Mesenchymal stem cell (in vitro differentiated cells and primary cell): ENCODE results near the gene FUT3.

ENCODE experiments used
- DNase-seq: peaks from one replicate; pipeline ENCODE4 v3.0.0-alpha.2; 2013
- H2AFZ ChIP-seq: one replicate; pipeline ENCODE4 v1.6.1; 2013; ENCODE audit warnings: low read depth, mild to moderate bottlenecking, control low read depth, inconsistent platforms, low read length, moderate library complexity
- H2AK5ac ChIP-seq: 2 replicates; pipeline ENCODE4 v1.6.1; 2013; ENCODE audit warnings: low read length, moderate library complexity, mild to moderate bottlenecking, inconsistent platforms; ENCODE audit not compliant: severe bottlenecking
- H2BK120ac ChIP-seq: one replicate; pipeline ENCODE4 v1.6.1; 2013; ENCODE audit warnings: low read depth, mild to moderate bottlenecking, inconsistent platforms, low read length, moderate library complexity
- H2BK12ac ChIP-seq, 2 experiments: one replicate each; pipeline ENCODE4 v1.6.1; 2013; ENCODE audit warnings: inconsistent platforms in 2 of 2, low read length in 2 of 2, mild to moderate bottlenecking in 2 of 2, moderate library complexity in 2 of 2, control low read depth in 1 of 2
- H2BK15ac ChIP-seq: one replicate; pipeline ENCODE4 v1.6.1; 2013; ENCODE audit warnings: mild to moderate bottlenecking, low read depth, inconsistent platforms; ENCODE audit not compliant: poor library complexity, severe bottlenecking
- H2BK5ac ChIP-seq: 2 replicates; pipeline ENCODE4 v1.6.1; 2013; ENCODE audit warnings: low read depth, mild to moderate bottlenecking, low read length, control low read depth, inconsistent platforms; ENCODE audit not compliant: poor library complexity, severe bottlenecking
- H3K14ac ChIP-seq, 2 experiments: one replicate each; pipeline ENCODE4 v1.6.1; 2013; ENCODE audit warnings: inconsistent platforms in 2 of 2, low read length in 2 of 2, control low read depth in 1 of 2, mild to moderate bottlenecking in 1 of 2, moderate library complexity in 1 of 2
- H3K18ac ChIP-seq, 2 experiments: one replicate each; pipeline ENCODE4 v1.6.1; 2013; ENCODE audit warnings: inconsistent platforms in 2 of 2, low read length in 2 of 2, control low read depth in 1 of 2, low read depth in 1 of 2, mild to moderate bottlenecking in 1 of 2
- H3K23ac ChIP-seq, 2 experiments: one replicate each; pipeline ENCODE4 v1.6.1; 2013; ENCODE audit warnings: inconsistent platforms in 2 of 2, low read length in 2 of 2, mild to moderate bottlenecking in 2 of 2, moderate library complexity in 2 of 2, control low read depth in 1 of 2
- H3K27ac ChIP-seq: 2 replicates; pipeline ENCODE4 v1.5.1; 2013; ENCODE audit warnings: mild to moderate bottlenecking, moderate library complexity, low read length, control low read depth, inconsistent platforms; ENCODE audit not compliant: poor library complexity, severe bottlenecking
- H3K27me3 ChIP-seq, 2 experiments: 2 replicates each; pipeline versions ENCODE4 v1.6.1 to v1.7.0; 2013; ENCODE audit warnings: low read length in 2 of 2, mild to moderate bottlenecking in 2 of 2, moderate library complexity in 2 of 2, control low read depth in 1 of 2, inconsistent platforms in 1 of 2; ENCODE audit not compliant: control insufficient read depth in 1 of 2, insufficient read depth in 1 of 2
- H3K36me3 ChIP-seq, 2 experiments: 2 replicates each; pipeline versions ENCODE4 v1.6.1 to v1.7.0; 2013; ENCODE audit warnings: low read length in 2 of 2, control low read depth in 1 of 2, inconsistent platforms in 1 of 2, low read depth in 1 of 2, mild to moderate bottlenecking in 1 of 2; ENCODE audit not compliant: insufficient read depth in 2 of 2, control insufficient read depth in 1 of 2
- H3K4ac ChIP-seq, 2 experiments: one replicate each; pipeline ENCODE4 v1.6.1; 2013; ENCODE audit warnings: inconsistent platforms in 2 of 2, low read length in 2 of 2, mild to moderate bottlenecking in 2 of 2, moderate library complexity in 2 of 2, control low read depth in 1 of 2, low read depth in 1 of 2
- H3K4me1 ChIP-seq: 2 replicates; pipeline ENCODE4 v1.6.1; 2013; ENCODE audit warnings: low read depth, low read length, control low read depth; ENCODE audit not compliant: control insufficient read depth, insufficient read depth
- H3K4me2 ChIP-seq: 2 replicates; pipeline ENCODE4 v1.6.1; 2013; ENCODE audit warnings: low read length, mild to moderate bottlenecking, inconsistent platforms; ENCODE audit not compliant: poor library complexity, severe bottlenecking
- H3K4me3 ChIP-seq, 2 experiments: 2 replicates each; pipeline versions ENCODE4 v1.5.1 to v1.7.0; 2013; ENCODE audit warnings: low read length in 2 of 2, mild to moderate bottlenecking in 2 of 2, control low read depth in 1 of 2, low read depth in 1 of 2; ENCODE audit not compliant: insufficient read depth in 1 of 2
- H3K79me1 ChIP-seq: replicated peaks from 2 replicates; pipeline ENCODE4 v1.6.1; 2013; ENCODE audit warnings: mild to moderate bottlenecking, control low read depth, low read length, inconsistent platforms; ENCODE audit not compliant: poor library complexity, severe bottlenecking
- H3K9ac ChIP-seq: 2 replicates; pipeline ENCODE4 v1.7.0; 2013; ENCODE audit warnings: mild to moderate bottlenecking, low read length, moderate library complexity
- H3K9me3 ChIP-seq: 2 replicates; pipeline ENCODE4 v1.7.0; 2013; ENCODE audit warnings: mild to moderate bottlenecking, low read length; ENCODE audit not compliant: control insufficient read depth
- H4K8ac ChIP-seq: one replicate; pipeline ENCODE4 v1.6.1; 2013; ENCODE audit warnings: inconsistent platforms, mild to moderate bottlenecking, low read length, moderate library complexity
- H4K91ac ChIP-seq: one replicate; pipeline ENCODE4 v1.6.1; 2013; ENCODE audit warnings: mild to moderate bottlenecking, low read length, inconsistent platforms
- WGBS: methylation state at CpG from one replicate; pipeline ENCODE4 v1.1.7; 2013; ENCODE audit warnings: mixed read lengths; 5-methylcytosine and 5-hydroxymethylcytosine counted together

The FUT3 gene

GRCh38 chr19:5832527-5833216, 18.6 kb downstream of the FUT3 start:
- H3K4me3 ChIP-seq, result no peak overlapping the region
- no peak overlapping the region for H3K23ac ChIP-seq
- no peak overlapping the region for H2AK5ac ChIP-seq
- no peaks in the 10 kb centered on the region for H3K36me3 ChIP-seq
- H3K14ac ChIP-seq, result no peak overlapping the region
- H2BK15ac ChIP-seq, result no peak overlapping the region
- H3K9me3 ChIP-seq, result no peaks in the 10 kb centered on the region
- H4K8ac ChIP-seq, result no peak overlapping the region
- no peak overlapping the region for H2BK5ac ChIP-seq
- H2BK120ac ChIP-seq, result no peak overlapping the region
- peaks cover 17% of the 10 kb centered on the region for H3K4me1 ChIP-seq
- no peak overlapping the region for H3K4ac ChIP-seq
- H3K27me3 ChIP-seq, result peaks cover 0 to 42% of the 10 kb centered on the region in 2 experiments
- H2AFZ ChIP-seq, result no peak overlapping the region
- no peak overlapping the region for H3K4me2 ChIP-seq
- H4K91ac ChIP-seq, result no peak overlapping the region
- H2BK12ac ChIP-seq, result no peak overlapping the region
- DNase-seq, result no peak
- H3K18ac ChIP-seq, result no peak overlapping the region
- 94% methylated on average over 6 of the region's 6 CpGs for WGBS
- H3K79me1 ChIP-seq, result no peaks in the 10 kb centered on the region
- no peak overlapping the region for H3K27ac ChIP-seq
- no peak overlapping the region for H3K9ac ChIP-seq

GRCh38 chr19:5832061-5832460, 19.2 kb downstream of the FUT3 start:
- no peak overlapping the region for H3K14ac ChIP-seq
- no peaks in the 10 kb centered on the region for H3K9me3 ChIP-seq
- WGBS, result 93% methylated on average over 22 of the region's 22 CpGs
- H2BK5ac ChIP-seq, result no peak overlapping the region
- no peak overlapping the region for H2AK5ac ChIP-seq
- H4K8ac ChIP-seq, result no peak overlapping the region
- H3K27me3 ChIP-seq, result peaks cover 0 to 46% of the 10 kb centered on the region in 2 experiments
- no peak overlapping the region for H3K4me2 ChIP-seq
- no peak overlapping the region for H3K9ac ChIP-seq
- H4K91ac ChIP-seq, result no peak overlapping the region
- H3K4me1 ChIP-seq, result peaks cover 23% of the 10 kb centered on the region
- H2BK15ac ChIP-seq, result no peak overlapping the region
- no peak overlapping the region for H2BK120ac ChIP-seq
- H3K36me3 ChIP-seq, result no peaks in the 10 kb centered on the region
- no peak overlapping the region for H3K27ac ChIP-seq
- no peak overlapping the region for H3K18ac ChIP-seq
- no peak for DNase-seq
- H2AFZ ChIP-seq, result no peak overlapping the region
- peaks cover 1% of the 10 kb centered on the region for H3K79me1 ChIP-seq
- no peak overlapping the region for H2BK12ac ChIP-seq
- H3K4me3 ChIP-seq, result no peak overlapping the region
- no peak overlapping the region for H3K4ac ChIP-seq
- H3K23ac ChIP-seq, result no peak overlapping the region

- H3K23ac ChIP-seq, result no peak overlapping the region
- H2BK5ac ChIP-seq, result no peak overlapping the region
- H4K8ac ChIP-seq, result peak overlapping the region; percentile 20
- no peak overlapping the region for H3K4me3 ChIP-seq
- H3K79me1 ChIP-seq, result peaks cover 1% of the 10 kb centered on the region
- H3K9me3 ChIP-seq, result no peaks in the 10 kb centered on the region
- peaks cover 0 to 55% of the 10 kb centered on the region in 2 experiments for H3K27me3 ChIP-seq
- no peak overlapping the region for H2AFZ ChIP-seq
- H2BK15ac ChIP-seq, result no peak overlapping the region
- DNase-seq, result no peak
- H3K4me1 ChIP-seq, result peaks cover 30% of the 10 kb centered on the region
- no peak overlapping the region for H3K9ac ChIP-seq
- 88% methylated on average over 7 of the region's 9 CpGs for WGBS
- H3K36me3 ChIP-seq, result no peaks in the 10 kb centered on the region
- H3K14ac ChIP-seq, result no peak overlapping the region
- peak overlapping the region; percentile 28 for H4K91ac ChIP-seq
- no peak overlapping the region for H3K27ac ChIP-seq
- no peak overlapping the region for H2BK120ac ChIP-seq
- no peak overlapping the region for H3K4ac ChIP-seq
- H2BK12ac ChIP-seq, result no peak overlapping the region
- no peak overlapping the region for H3K4me2 ChIP-seq
- H2AK5ac ChIP-seq, result no peak overlapping the region
- no peak overlapping the region for H3K18ac ChIP-seq
These were observed 20.1 kb downstream of the FUT3 start for GRCh38 chr19:5831159-5831558.

GRCh38 chr19:5829567-5830310, 21.5 kb downstream of the FUT3 start:
- H3K18ac ChIP-seq, result peak overlapping the region; percentile 67 to 92
- H3K9me3 ChIP-seq, result no peaks in the 10 kb centered on the region
- no peak overlapping the region for H3K9ac ChIP-seq
- no peak overlapping the region for H3K4me3 ChIP-seq
- no peak overlapping the region for H3K27ac ChIP-seq
- no peak for DNase-seq
- H3K4me2 ChIP-seq, result peak overlapping the region; percentile 58
- peak overlapping the region; percentile 82 for H4K8ac ChIP-seq
- H3K36me3 ChIP-seq, result no peaks in the 10 kb centered on the region
- peaks cover 0 to 48% of the 10 kb centered on the region in 2 experiments for H3K27me3 ChIP-seq
- WGBS, result 78% methylated on average over 34 of the region's 34 CpGs
- H2BK12ac ChIP-seq, result peak overlapping the region in 1 of 2 experiments; percentile 85
- H3K4me1 ChIP-seq, result peaks cover 30% of the 10 kb centered on the region
- H2BK5ac ChIP-seq, result no peak overlapping the region
- peak overlapping the region; percentile 4 for H4K91ac ChIP-seq
- no peak overlapping the region for H3K4ac ChIP-seq
- no peak overlapping the region for H2AFZ ChIP-seq
- H3K23ac ChIP-seq, result no peak overlapping the region
- H3K14ac ChIP-seq, result no peak overlapping the region
- no peak overlapping the region for H2BK120ac ChIP-seq
- H2BK15ac ChIP-seq, result peak overlapping the region; percentile 26
- H3K79me1 ChIP-seq, result peaks cover 1% of the 10 kb centered on the region
- H2AK5ac ChIP-seq, result no peak overlapping the region
